GM19328 (cell line): ENCODE data around the gene HOXC6.

ENCODE experiments used
- ATAC-seq: cut with Tn5 transposase; IDR thresholded peaks from one replicate; pipeline ENCODE4 v1.9.1; 2021; ENCODE audit warnings: mild to moderate bottlenecking, moderate library complexity; ENCODE audit not compliant: unreplicated experiment

HOXC6 gene

GRCh38 chr12:54025499-54026405, 2.5 kb upstream of the HOXC6 start:
- ATAC-seq: no peak

- no peak for ATAC-seq
Observed at GRCh38 chr12:54026640-54027441, 1.4 kb upstream of the HOXC6 start.

- no peak for ATAC-seq
Observed at GRCh38 chr12:54027442-54027786, 826 bp upstream of the HOXC6 start.

GRCh38 chr12:54029529-54030441, 1.5 kb downstream of the HOXC6 start:
- ATAC-seq: no peak

- ATAC-seq: no peak
Observed at GRCh38 chr12:54030442-54030801, 2.2 kb downstream of the HOXC6 start.

GRCh38 chr12:54030889-54031471, 2.7 kb downstream of the HOXC6 start:
- no peak for ATAC-seq

- no peak for ATAC-seq
Observed at GRCh38 chr12:54031480-54031879, 3.2 kb downstream of the HOXC6 start.

- ATAC-seq: no peak
Observed at GRCh38 chr12:54032086-54032619, 3.9 kb downstream of the HOXC6 start.

- ATAC-seq: no peak
Observed at GRCh38 chr12:54032627-54033100, 4.4 kb downstream of the HOXC6 start, which contains the start of gene HOXC5. TSS of gene HOXC5 (plus strand) at chr12:54033050. CDS start at chr12:54033123, 73 bp downstream.

GRCh38 chr12:54033106-54033979, 5.1 kb downstream of the HOXC6 start:
- ATAC-seq: no peak

GRCh38 chr12:54033980-54034784, 5.9 kb downstream of the HOXC6 start:
- no peak for ATAC-seq

- no peak for ATAC-seq
Observed at GRCh38 chr12:54034785-54035310, 6.6 kb downstream of the HOXC6 start.

GRCh38 chr12:54035568-54036264, 7.5 kb downstream of the HOXC6 start:
- no peak for ATAC-seq

GRCh38 chr12:54036620-54037359, 8.6 kb downstream of the HOXC6 start:
- ATAC-seq: no peak

- ATAC-seq: no peak
Observed at GRCh38 chr12:54037360-54038283, 9.4 kb downstream of the HOXC6 start.
